Ramos (cell line): ENCODE results near the gene TTLL5.
"Not testable (repeated sequence)": the region's sequence is repeated elsewhere in the genome, so short reads cannot be mapped to it uniquely, and the experiment has no call there.

Experiments used
- in situ Hi-C: fragments of 300-500 bp; cut with MboI; formaldehyde crosslinking; loops from one replicate; pipeline ENCODE4 v1.14.3; 2022; ENCODE audit warnings: low sequenced_read_pairs; ENCODE audit not compliant: unreplicated experiment

TTLL5 gene

DNA sequence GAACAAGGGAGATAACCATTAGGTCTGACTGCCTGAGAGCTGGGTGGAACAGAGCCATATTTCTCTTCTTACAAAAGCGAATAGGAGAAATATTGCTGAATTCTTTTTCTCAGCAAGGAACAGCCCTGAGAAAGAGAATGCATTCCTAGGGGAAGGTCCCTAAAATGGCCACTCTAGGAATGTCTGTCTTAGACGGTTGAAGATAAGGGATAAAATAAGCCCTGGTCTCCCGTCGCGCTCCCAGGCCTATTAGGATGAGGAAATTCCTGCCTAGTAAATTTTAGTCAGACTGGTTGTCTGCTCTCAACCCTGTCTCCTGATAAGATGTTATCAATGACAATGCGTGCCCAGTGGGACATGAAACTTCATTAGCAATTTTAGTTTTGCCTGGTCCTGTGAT is 34.0 kb downstream of the TTLL5 start:
- in situ Hi-C loops, result not testable (repeated sequence)

DNA sequence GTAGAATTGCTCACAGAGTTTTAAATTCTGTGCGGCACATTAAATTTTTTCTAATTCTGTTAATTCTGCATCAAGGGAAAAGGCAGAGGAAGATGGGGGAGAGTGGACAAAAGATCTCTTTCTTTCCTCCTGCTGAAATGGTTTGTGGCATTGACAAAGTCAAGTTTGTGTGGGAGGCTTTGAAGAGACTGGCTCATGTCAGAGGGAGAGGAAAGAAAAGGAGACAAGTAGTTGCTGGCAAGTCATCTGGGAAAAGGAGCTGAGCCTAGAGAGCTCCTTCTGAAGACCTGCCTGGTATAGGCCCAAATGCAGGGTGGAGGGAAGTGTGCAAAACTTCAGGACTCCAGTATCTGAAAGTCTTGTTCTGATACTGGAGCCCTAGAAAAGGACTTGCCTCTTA is 36.3 kb downstream of the TTLL5 start:
- in situ Hi-C loops, result no loop called here

DNA sequence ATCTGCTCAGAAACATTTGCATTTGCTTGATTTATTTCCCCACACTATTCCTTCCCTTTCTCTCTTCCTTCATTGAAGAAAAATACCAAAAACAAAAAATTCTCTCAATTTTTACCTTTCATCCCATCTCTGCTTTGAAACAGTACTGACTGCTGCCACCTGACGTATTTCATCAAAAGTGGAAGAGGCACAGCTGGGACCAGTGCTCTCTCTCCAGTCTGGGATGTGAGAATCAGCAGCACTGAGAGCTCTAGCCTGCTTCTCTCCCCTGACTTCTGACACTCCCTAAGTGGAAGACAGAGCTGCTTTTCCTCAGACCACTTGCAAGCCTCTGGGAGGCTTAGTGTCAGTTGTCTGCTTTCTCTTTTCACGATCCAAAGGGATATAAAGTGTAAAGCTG is 36.9 kb downstream of the TTLL5 start:
- in situ Hi-C loops, result no loop called here

DNA sequence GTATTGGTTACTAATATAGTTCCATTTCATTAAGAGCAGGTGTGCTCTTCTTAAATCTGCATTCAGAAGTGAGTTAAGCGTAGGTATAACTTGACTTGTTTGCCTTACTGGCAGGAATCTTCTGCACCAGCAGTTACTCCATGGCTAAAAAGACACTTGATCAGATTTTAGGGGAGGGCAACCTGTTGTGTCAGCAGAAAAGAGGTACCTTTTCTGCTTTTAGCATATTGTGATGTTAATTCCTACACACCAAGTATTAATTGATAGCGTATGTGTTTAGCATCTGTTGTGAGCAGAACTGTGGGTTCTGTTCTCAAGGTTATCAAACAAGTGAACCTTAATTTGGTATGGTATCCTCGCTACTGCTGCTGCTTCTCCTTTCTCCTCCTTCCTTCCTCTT is 38.3 kb downstream of the TTLL5 start:
- in situ Hi-C loops, result no loop called here

- in situ Hi-C loops, result loop anchor here (10.0 kb wide), 1 partner anchor 285 kb away; the partner anchor contains the start of genes IFT43 and TGFB3
Observed at GRCh38 chr14:75700295-75700694, 39.2 kb downstream of the TTLL5 start.

GRCh38 chr14:75702122-75702521 is 41.1 kb downstream of the TTLL5 start:
- in situ Hi-C loops, result loop anchor here (10.0 kb wide), 1 partner anchor 283 kb away; the partner anchor contains the start of genes IFT43 and TGFB3

- in situ Hi-C loops, result loop anchor here (10.0 kb wide), 1 partner anchor 282 kb away; the partner anchor contains the start of genes IFT43 and TGFB3
Observed at GRCh38 chr14:75702616-75703261, 41.7 kb downstream of the TTLL5 start.

DNA sequence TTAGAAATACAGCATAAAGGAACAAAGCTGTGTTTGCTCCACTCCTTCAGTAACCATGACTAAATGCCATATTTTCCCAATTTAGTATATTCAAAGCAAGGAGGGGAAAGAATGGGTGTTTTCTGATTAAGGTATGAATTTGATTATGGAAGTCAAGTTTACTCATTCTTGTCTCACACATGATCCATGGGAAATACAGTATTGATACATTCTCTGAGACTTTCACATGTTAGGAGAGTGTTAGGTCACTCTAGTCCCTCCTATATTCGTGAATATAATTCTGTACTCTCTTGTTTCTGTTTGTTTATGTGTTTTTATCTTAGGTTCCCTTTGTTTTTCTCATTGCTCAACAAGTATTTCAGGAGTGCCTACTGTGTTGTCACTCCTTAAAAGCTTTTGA is 42.4 kb downstream of the TTLL5 start:
- in situ Hi-C loops, result loop anchor here (10.0 kb wide), 1 partner anchor 281 kb away; the partner anchor contains the start of genes IFT43 and TGFB3

DNA sequence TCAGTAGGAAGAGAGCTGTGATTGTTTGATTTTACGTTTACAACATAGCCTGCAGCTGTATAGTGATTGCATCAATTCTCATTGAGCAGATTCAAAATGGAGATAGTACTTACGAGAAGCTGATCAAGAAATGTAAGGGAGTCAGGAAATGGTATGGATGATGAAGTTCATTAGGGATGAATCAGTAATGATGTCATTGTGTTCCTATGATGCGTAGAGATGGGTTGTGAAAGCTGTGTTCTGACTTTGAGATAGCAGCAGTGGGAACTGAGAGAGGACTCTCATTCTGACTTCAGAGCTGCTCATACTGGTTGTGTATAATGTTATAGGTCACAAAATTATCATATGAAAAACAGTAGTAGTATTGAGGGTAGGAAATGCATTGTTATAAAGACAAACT is 44.0 kb downstream of the TTLL5 start:
- in situ Hi-C loops, result loop anchor here (10.0 kb wide), 1 partner anchor 280 kb away; the partner anchor contains the start of genes IFT43 and TGFB3

GRCh38 chr14:75709207-75709812 is 48.3 kb downstream of the TTLL5 start:
- in situ Hi-C loops, result loop anchor here (10.0 kb wide), 1 partner anchor 275 kb away; the partner anchor contains the start of genes IFT43 and TGFB3

DNA sequence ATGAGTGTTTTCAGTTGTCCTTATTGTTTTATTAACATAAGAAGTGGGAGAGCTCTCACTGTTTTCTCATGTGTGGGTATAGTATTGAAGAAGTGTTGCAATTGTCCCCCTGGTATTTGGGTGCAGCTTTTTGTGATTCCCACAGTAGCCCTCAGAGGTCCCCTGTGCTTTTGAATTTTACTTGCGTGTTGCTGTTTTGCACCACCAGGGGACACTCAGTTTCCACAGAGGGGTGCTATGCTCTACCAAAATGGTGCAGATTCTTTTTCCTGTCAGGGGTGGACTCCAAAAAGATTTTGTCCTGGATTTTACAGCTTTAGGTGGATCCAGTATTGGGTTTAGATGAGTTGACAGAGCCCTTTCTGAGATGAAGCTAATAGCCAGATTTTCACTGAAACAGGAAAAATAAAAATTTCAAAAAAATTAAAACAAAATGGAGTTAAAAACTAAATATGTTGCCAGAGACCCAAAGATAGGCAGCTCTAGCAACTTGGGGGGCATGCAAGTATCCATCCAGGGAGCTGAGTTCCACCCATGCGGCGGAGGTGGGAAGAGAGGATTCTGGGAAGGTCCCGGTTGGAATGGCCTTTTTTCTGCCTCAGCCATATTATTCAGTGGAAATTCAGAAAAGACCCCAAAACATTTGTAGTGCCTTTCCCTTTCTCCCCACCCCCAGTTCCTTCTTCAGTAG is 50.2 kb downstream of the TTLL5 start:
- in situ Hi-C loops, result no loop called here

DNA sequence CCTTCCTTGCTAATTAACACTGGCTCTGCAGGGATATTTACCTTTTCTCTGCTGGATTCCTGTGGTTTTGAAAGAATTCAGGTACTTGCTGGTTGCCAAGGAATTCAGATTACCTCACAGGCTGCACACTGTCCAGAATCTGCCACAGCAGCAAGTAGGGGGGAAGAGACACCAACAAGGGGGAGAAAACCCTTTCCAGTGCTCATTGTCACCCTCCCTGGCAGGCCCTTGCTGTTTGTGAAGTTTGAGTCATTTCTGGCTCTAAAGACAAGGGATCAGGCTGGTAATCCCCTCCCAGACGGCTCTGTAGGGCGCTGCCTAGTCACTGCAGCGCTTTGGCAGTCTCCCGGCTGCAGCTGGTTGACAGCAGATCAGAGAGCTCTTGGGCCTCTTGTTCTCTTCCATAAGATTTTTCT is 50.8 kb downstream of the TTLL5 start:
- in situ Hi-C loops, result no loop called here

DNA sequence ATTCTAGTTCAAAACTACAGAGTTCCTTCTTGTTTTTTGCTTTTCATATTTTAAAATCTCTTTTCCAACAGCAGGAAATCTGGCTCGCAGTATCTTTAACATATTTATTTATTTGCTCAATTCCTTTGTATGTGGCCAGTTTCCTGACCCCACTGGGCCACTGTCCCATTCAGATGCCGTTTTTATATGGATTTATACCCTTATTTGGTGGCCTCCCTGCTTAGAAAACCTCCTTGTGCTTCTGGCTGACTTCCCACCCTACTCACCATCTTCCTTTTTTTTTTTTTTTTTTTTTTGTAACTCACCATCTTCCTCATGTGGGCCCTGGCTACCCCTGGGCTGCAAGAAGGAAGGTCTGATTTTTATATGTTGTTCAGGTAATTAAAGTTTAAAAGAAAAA is 53.9 kb downstream of the TTLL5 start:
- in situ Hi-C loops, result no loop called here

- in situ Hi-C loops, result no loop called here
Observed at GRCh38 chr14:75715926-75716780, 55.1 kb downstream of the TTLL5 start.

GRCh38 chr14:75717729-75718128 is 56.7 kb downstream of the TTLL5 start:
- in situ Hi-C loops, result no loop called here

GRCh38 chr14:75718199-75718598 is 57.2 kb downstream of the TTLL5 start:
- in situ Hi-C loops, result no loop called here

DNA sequence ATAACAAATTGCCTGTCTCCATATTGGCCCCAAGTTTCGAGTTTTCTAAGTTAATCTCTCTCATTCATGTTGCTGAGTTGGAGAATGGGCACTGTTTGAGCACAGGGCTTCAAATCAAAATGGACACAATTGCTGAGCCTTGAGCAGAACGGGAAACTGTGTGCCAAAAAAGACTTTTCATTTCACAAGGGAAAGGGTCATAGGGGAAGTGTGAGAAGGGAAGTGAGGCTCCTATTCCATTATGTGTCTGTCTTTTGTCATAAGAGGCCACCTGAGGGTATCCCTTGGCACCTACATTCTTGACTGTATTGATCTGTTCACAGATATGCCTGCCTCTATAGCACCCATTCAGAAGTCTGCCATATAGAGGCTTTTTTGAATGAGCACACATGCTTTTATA is 59.1 kb downstream of the TTLL5 start:
- in situ Hi-C loops, result no loop called here

DNA sequence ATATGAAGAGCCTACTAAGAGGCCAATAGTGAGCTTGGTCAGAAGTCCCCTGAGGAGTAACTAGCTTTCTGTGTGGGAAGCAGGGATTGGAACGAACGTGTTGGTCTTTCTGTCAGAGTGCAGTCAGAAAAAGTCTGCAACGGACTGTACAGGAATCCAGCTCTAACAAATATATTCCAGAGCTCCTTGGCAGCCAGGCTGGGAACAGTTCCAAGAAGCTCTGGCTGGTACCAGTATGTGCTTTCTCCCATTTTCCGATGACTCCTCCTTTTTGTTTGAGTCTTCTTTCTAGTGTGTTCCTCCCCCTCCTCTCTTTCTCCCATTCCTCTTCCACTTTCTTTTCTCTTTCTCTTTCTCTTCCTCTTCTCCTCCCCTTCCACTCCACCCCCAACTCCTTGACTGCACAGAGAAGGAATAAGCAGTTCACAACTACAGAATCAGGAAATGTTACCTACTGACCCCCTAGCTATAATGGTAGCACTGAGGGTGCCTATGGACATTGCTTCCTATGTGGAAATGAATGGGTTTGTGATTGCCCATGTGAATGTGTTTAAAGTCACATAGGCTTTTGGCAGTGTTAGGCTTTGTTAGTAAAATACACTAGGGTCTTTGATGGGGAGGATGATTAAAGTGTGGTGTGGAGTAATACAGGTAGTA is 59.9 kb downstream of the TTLL5 start:
- in situ Hi-C loops, result no loop called here

DNA sequence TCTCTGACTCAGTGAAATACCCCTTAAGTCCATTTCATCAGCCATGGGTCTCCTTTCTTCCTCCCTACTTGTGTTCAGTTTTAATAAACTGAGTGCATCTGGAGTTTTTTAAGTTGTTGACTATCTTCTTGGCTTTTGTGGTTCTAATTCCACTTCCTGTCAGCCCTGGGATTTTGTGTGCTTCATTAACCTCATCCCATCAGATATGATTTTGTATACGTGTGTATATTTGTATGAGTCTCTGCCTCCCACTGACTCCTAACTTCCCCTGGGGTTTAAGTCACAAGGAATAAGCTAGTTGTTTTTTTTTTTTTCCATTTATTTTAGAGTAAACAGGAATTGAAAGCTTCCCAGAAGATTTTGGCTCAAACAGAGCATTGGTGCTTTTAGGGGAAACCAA is 62.7 kb downstream of the TTLL5 start:
- in situ Hi-C loops, result no loop called here
